HEK293 (cell line): ENCODE measurements around the gene KATNAL2.

Experiments used
- ELK4 ChIP-seq: IDR thresholded peaks from 2 replicates; pipeline ENCODE4 v1.6.1; 2011; ENCODE audit warnings: mild to moderate bottlenecking, low read depth, low read length, borderline replicate concordance
- HOXA7 ChIP-seq: sonication (generic); formaldehyde crosslinking; IDR thresholded peaks from 2 replicates; pipeline ENCODE4 v1.8.1; 2022; ENCODE audit warnings: missing genetic modification reagents, borderline replicate concordance
- MZF1 ChIP-seq: fragments of 450-650 bp; formaldehyde crosslinking; IDR thresholded peaks from 2 replicates; pipeline ENCODE4 v1.5.1; 2017; ENCODE audit warnings: missing biosample characterization, missing genetic modification characterization, borderline replicate concordance
- SP7 ChIP-seq: fragments of 450-650 bp; formaldehyde crosslinking; IDR thresholded peaks from 2 replicates; pipeline ENCODE4 v1.5.1; 2016; ENCODE audit warnings: missing biosample characterization, missing genetic modification characterization
- YY1 ChIP-seq: fragments of 450-650 bp; formaldehyde crosslinking; IDR thresholded peaks from 2 replicates; pipeline ENCODE4 v1.5.1; 2018; ENCODE audit warnings: missing biosample characterization, missing genetic modification characterization
- ZBTB11 ChIP-seq: fragments of 450-650 bp; formaldehyde crosslinking; conservative IDR thresholded peaks from 2 replicates; pipeline ENCODE4 v1.5.1; 2016; ENCODE audit warnings: low read depth, missing biosample characterization, missing genetic modification characterization
- ZEB2 ChIP-seq: fragments of 450-650 bp; formaldehyde crosslinking; IDR thresholded peaks from 2 replicates; pipeline ENCODE4 v1.5.1; 2016; ENCODE audit warnings: missing biosample characterization, missing genetic modification characterization
- ZNF146 ChIP-seq: fragments of 450-650 bp; formaldehyde crosslinking; IDR thresholded peaks from 2 replicates; pipeline ENCODE4 v1.5.1; 2016; ENCODE audit warnings: missing biosample characterization, missing genetic modification characterization
- ZNF16 ChIP-seq: fragments of 450-650 bp; formaldehyde crosslinking; IDR thresholded peaks from 2 replicates; pipeline ENCODE4 v1.5.1; 2016; ENCODE audit warnings: low read depth, missing biosample characterization, missing genetic modification characterization
- ZNF19 ChIP-seq: fragments of 450-650 bp; formaldehyde crosslinking; IDR thresholded peaks from 2 replicates; pipeline ENCODE4; 2016; ENCODE audit warnings: missing biosample characterization, missing genetic modification characterization, low read depth
- ZNF202 ChIP-seq: fragments of 450-650 bp; formaldehyde crosslinking; IDR thresholded peaks from 2 replicates; pipeline ENCODE4 v1.5.1; 2016; ENCODE audit warnings: missing biosample characterization, missing genetic modification characterization, borderline replicate concordance
- ZNF26 ChIP-seq: fragments of 450-650 bp; formaldehyde crosslinking; IDR thresholded peaks from 2 replicates; pipeline ENCODE4 v1.5.1; 2016; ENCODE audit warnings: missing biosample characterization, missing genetic modification characterization
- ZNF280D ChIP-seq: fragments of 450-650 bp; formaldehyde crosslinking; IDR thresholded peaks from 2 replicates; pipeline ENCODE4 v1.5.1; 2016; ENCODE audit warnings: missing biosample characterization, missing genetic modification characterization
- ZNF292 ChIP-seq: fragments of 450-650 bp; formaldehyde crosslinking; IDR thresholded peaks from 2 replicates; pipeline ENCODE4 v1.5.1; 2016; ENCODE audit warnings: low read depth, missing biosample characterization, missing genetic modification characterization, borderline replicate concordance
- ZNF366 ChIP-seq: fragments of 450-650 bp; formaldehyde crosslinking; conservative IDR thresholded peaks from 2 replicates; pipeline ENCODE4 v1.5.1; 2016; ENCODE audit warnings: missing biosample characterization, missing genetic modification characterization
- ZNF391 ChIP-seq: fragments of 450-650 bp; formaldehyde crosslinking; IDR thresholded peaks from 2 replicates; pipeline ENCODE4 v1.5.1; 2016; ENCODE audit warnings: low read depth, missing biosample characterization, missing genetic modification characterization, borderline replicate concordance
- ZNF530 ChIP-seq: fragments of 450-650 bp; formaldehyde crosslinking; IDR thresholded peaks from 2 replicates; pipeline ENCODE4 v1.5.1; 2016; ENCODE audit warnings: low read depth, missing biosample characterization, missing genetic modification characterization
- ZNF561 ChIP-seq: fragments of 450-650 bp; IDR thresholded peaks from 2 replicates; pipeline ENCODE4 v1.5.1; 2018; ENCODE audit warnings: missing biosample characterization, missing genetic modification characterization, borderline replicate concordance
- ZNF585B ChIP-seq: fragments of 450-650 bp; formaldehyde crosslinking; IDR thresholded peaks from 2 replicates; pipeline ENCODE4 v1.5.1; 2016; ENCODE audit warnings: missing biosample characterization, missing genetic modification characterization
- ZNF600 ChIP-seq: fragments of 450-650 bp; formaldehyde crosslinking; IDR thresholded peaks from 2 replicates; pipeline ENCODE4 v1.5.1; 2016; ENCODE audit warnings: missing biosample characterization, missing genetic modification characterization
- ZNF623 ChIP-seq: fragments of 450-650 bp; formaldehyde crosslinking; IDR thresholded peaks from 2 replicates; pipeline ENCODE4 v1.5.1; 2016; ENCODE audit warnings: missing biosample characterization, missing genetic modification characterization
- ZNF629 ChIP-seq: fragments of 450-650 bp; formaldehyde crosslinking; IDR thresholded peaks from 2 replicates; pipeline ENCODE4 v1.5.1; 2017; ENCODE audit warnings: missing biosample characterization, missing genetic modification characterization
- ZNF639 ChIP-seq: fragments of 450-650 bp; formaldehyde crosslinking; IDR thresholded peaks from 2 replicates; pipeline ENCODE4 v1.5.1; 2016; ENCODE audit warnings: missing biosample characterization, missing genetic modification characterization
- ZNF776 ChIP-seq: fragments of 450-650 bp; formaldehyde crosslinking; IDR thresholded peaks from 2 replicates; pipeline ENCODE4 v1.5.0; 2017; ENCODE audit warnings: missing biosample characterization, missing genetic modification characterization, borderline replicate concordance
- ZNF785 ChIP-seq: fragments of 450-650 bp; formaldehyde crosslinking; IDR thresholded peaks from 2 replicates; pipeline ENCODE4 v1.5.1; 2016; ENCODE audit warnings: missing biosample characterization, missing genetic modification characterization
- ZSCAN18 ChIP-seq: fragments of 450-650 bp; formaldehyde crosslinking; IDR thresholded peaks from 2 replicates; pipeline ENCODE4 v1.5.1; 2016; ENCODE audit warnings: missing biosample characterization, missing genetic modification characterization
- ZSCAN30 ChIP-seq: fragments of 450-650 bp; IDR thresholded peaks from 2 replicates; pipeline ENCODE4 v1.5.1; 2018; ENCODE audit warnings: missing biosample characterization, mild to moderate bottlenecking, missing genetic modification characterization, moderate library complexity

The KATNAL2 gene

GRCh38 chr18:47150029-47150823, 232.8 kb downstream of the KATNAL2 start, which contains the start of gene HDHD2 (continued):
- TF ChIP-seq ZSCAN18 (no peak), ZNF19 (tag by site-specific recombination) (no peak), ZNF785 (tag by site-specific recombination) (no peak), MZF1 (tag by site-specific recombination) (no peak), ZNF146 (tag by site-specific recombination) (no peak), ZNF280D (tag by site-specific recombination) (no peak), ZNF530 (no peak), ZNF391 (tag by site-specific recombination) (peak; percentile 46; the same call in 1 of the 2 replicates), ZNF366 (tag by site-specific recombination) (no peak; the same call in 1 of the 2 replicates), ZNF561 (no peak), ZNF776 (tag by site-specific recombination) (no peak), SP7 (tag by site-specific recombination) (peak; percentile 71), ZNF292 (tag by site-specific recombination) (no peak), ZNF639 (tag by site-specific recombination) (no peak), YY1 (tag by site-specific recombination) (no peak), ZNF26 (tag by site-specific recombination) (no peak), ZNF629 (tag by site-specific recombination) (peak; percentile 53), ZSCAN30 (tag by site-specific recombination) (peak; percentile 62; the same call in 1 of the 2 replicates), ELK4 (no peak), ZNF623 (tag by site-specific recombination) (no peak), ZNF600 (tag by site-specific recombination) (peak; percentile 59; the same call in 1 of the 2 replicates), ZNF202 (tag by site-specific recombination) (no peak), ZNF16 (tag by site-specific recombination) (no peak), ZNF585B (tag by site-specific recombination) (no peak), ZEB2 (tag by site-specific recombination) (peak; percentile 84), ZBTB11 (peak; percentile 96), HOXA7 (CRISPR knock-in tag) (no peak)
